Fibroblast of lung (primary cell): ENCODE results near the gene PUS10. TPM values are rescaled to one million over a fixed set of nuclear protein-coding genes. Genes with fewer than 3 reads are reported as not detected.
"Not testable (repeated sequence)": the region's sequence is repeated elsewhere in the genome, so short reads cannot be mapped to it uniquely, and the experiment has no call there.

Experiments
- DNase-seq, 2 donors: peaks; one replicate each; pipeline versions ENCODE4 v3.0.0 to v3.0.0-alpha.2; 2010; ENCODE audit warnings: low read depth in 2 of 2
- H2AFZ ChIP-seq: 2 replicates; pipeline ENCODE4 v1.5.1; 2012; ENCODE audit warnings: low read length, control low read depth, inconsistent platforms
- H3K27ac ChIP-seq: 2 replicates; pipeline ENCODE4 v1.5.1; 2011; ENCODE audit warnings: low read length, control low read depth; ENCODE audit not compliant: insufficient read depth
- H3K27me3 ChIP-seq: 2 replicates; pipeline ENCODE4 v1.5.1; 2011; ENCODE audit warnings: mild to moderate bottlenecking, low read length; ENCODE audit not compliant: control insufficient read depth, insufficient read depth
- H3K36me3 ChIP-seq: 2 replicates; pipeline ENCODE4 v1.5.1; 2011; ENCODE audit warnings: low read length; ENCODE audit not compliant: control insufficient read depth, insufficient read depth
- H3K4me1 ChIP-seq: 2 replicates; pipeline ENCODE4 v1.5.1; 2011; ENCODE audit warnings: low read length; ENCODE audit not compliant: control insufficient read depth, insufficient read depth; ENCODE audit errors: extremely low read depth
- H3K4me2 ChIP-seq: 2 replicates; pipeline ENCODE4 v1.5.1; 2011; ENCODE audit warnings: low read length, control low read depth; ENCODE audit not compliant: insufficient read depth; ENCODE audit errors: extremely low read depth
- H3K4me3 ChIP-seq, 4 experiments: fragments of 200-600 bp in 1 of 4; sonication (generic) in 1 of 4; replicated peaks in 1 of 4; 2 replicates each; pipeline ENCODE4 v1.5.1; 2011 to 2016; ENCODE audit warnings: low read length in 4 of 4, low read depth in 3 of 4, mild to moderate bottlenecking in 3 of 4, control low read depth in 2 of 4, inconsistent platforms in 1 of 4, mixed read lengths in 1 of 4; ENCODE audit not compliant: insufficient read depth in 1 of 4; ENCODE audit errors: control extremely low read depth in 1 of 4
- H3K79me2 ChIP-seq: 2 replicates; pipeline ENCODE4 v1.5.1; 2012; ENCODE audit warnings: mild to moderate bottlenecking, low read length, inconsistent platforms; ENCODE audit not compliant: control insufficient read depth, insufficient read depth
- H3K9ac ChIP-seq: 2 replicates; pipeline ENCODE4 v1.5.1; 2011; ENCODE audit warnings: mild to moderate bottlenecking, low read length, control low read depth; ENCODE audit not compliant: insufficient read depth
- H3K9me3 ChIP-seq: 2 replicates; pipeline ENCODE4 v1.5.1; 2012; ENCODE audit warnings: low read depth, low read length; ENCODE audit not compliant: control insufficient read depth, insufficient read depth
- H4K20me1 ChIP-seq: 2 replicates; pipeline ENCODE4 v1.5.1; 2011; ENCODE audit warnings: low read length; ENCODE audit not compliant: control insufficient read depth, insufficient read depth; ENCODE audit errors: extremely low read depth
- CTCF ChIP-seq, 2 donors: IDR thresholded peaks in 1 of 2; conservative IDR thresholded peaks in 1 of 2; 1 replicate in 1 of 2; 2 replicates in 1 of 2; pipeline ENCODE4 v1.5.1; 2011 to 2012; ENCODE audit warnings: low read length in 2 of 2, control low read depth in 1 of 2, inconsistent platforms in 1 of 2, low read depth in 1 of 2, mild to moderate bottlenecking in 1 of 2
- EZH2 ChIP-seq: IDR thresholded peaks from 2 replicates; pipeline ENCODE4 v1.5.1; 2012; ENCODE audit warnings: low read length, control low read depth, mild to moderate bottlenecking; ENCODE audit errors: missing control alignments
- polyA plus RNA-seq, 2 donors: library from polyadenylated mRNA; depleted of rRNA in 1 of 2; stranded (reverse) in 1 of 2; unstranded in 1 of 2; fragments of >200 nt; gene quantifications; 2 replicates each; pipeline ENCODE4 v1.2.1, GENCODE V29; 2011 to 2012; ENCODE audit warnings: missing spikeins in 1 of 2
- total RNA-seq: library from RNA; depleted of rRNA; stranded (reverse); fragments of >200 nt; gene quantifications from 2 replicates; pipeline ENCODE4 v1.2.1, GENCODE V29; 2014

The PUS10 gene
- total and polyA plus RNA-seq, 2 donors (not counting 1 experiment from before 2014, with no cell fraction given), result 6.0 to 9.2 TPM

GRCh38 chr2:61015976-61016375, 2.1 kb downstream of the PUS10 start:
- Histone ChIP-seq H3K4me1 (no peaks in the 10 kb centered on the region), H3K4me3 (peak overlapping the region; percentile 85 to 97 (median 91)), H3K79me2 (peaks cover 37% of the 10 kb centered on the region), H4K20me1 (no peaks in the 10 kb centered on the region), H3K9me3 (no peaks in the 10 kb centered on the region), H3K27ac (no peak overlapping the region), H3K9ac (no peak overlapping the region), H3K27me3 (no peaks in the 10 kb centered on the region), H2AFZ (no peak overlapping the region), H3K36me3 (no peaks in the 10 kb centered on the region), H3K4me2 (peak overlapping the region; percentile 61)
- TF ChIP-seq EZH2 (no peak), CTCF (conservative IDR thresholded peaks at IDR 0.05 in 1 of 2, IDR thresholded peaks at IDR 0.05 in 1 of 2; ENCODE audit: low read depth in 1 of 2, low read length in 2 of 2) (no peak)
- DNase-seq, result no peak

GRCh38 chr2:61014763-61015162, 3.3 kb downstream of the PUS10 start:
- no peak overlapping the region for H3K27ac ChIP-seq
- no peak overlapping the region for H2AFZ ChIP-seq
- H3K27me3 ChIP-seq, result no peaks in the 10 kb centered on the region
- H3K79me2 ChIP-seq, result peaks cover 26% of the 10 kb centered on the region
- no peak overlapping the region for H3K9ac ChIP-seq
- no peaks in the 10 kb centered on the region for H4K20me1 ChIP-seq
- H3K4me2 ChIP-seq, result no peak overlapping the region
- no peaks in the 10 kb centered on the region for H3K9me3 ChIP-seq
- no peak for TF ChIP-seq CTCF (conservative IDR thresholded peaks at IDR 0.05 in 1 of 2, IDR thresholded peaks at IDR 0.05 in 1 of 2; ENCODE audit: low read depth in 1 of 2, low read length in 2 of 2)
- no peak for TF ChIP-seq EZH2
- no peaks in the 10 kb centered on the region for H3K4me1 ChIP-seq
- H3K4me3 ChIP-seq, result no peak overlapping the region
- no peaks in the 10 kb centered on the region for H3K36me3 ChIP-seq
- no peak for DNase-seq

GRCh38 chr2:61013382-61013781, 4.7 kb downstream of the PUS10 start:
- Histone ChIP-seq H3K4me3 (no peak overlapping the region), H3K9me3 (no peaks in the 10 kb centered on the region), H3K4me2 (no peak overlapping the region), H3K4me1 (no peaks in the 10 kb centered on the region), H3K79me2 (peaks cover 15% of the 10 kb centered on the region), H3K27me3 (no peaks in the 10 kb centered on the region), H3K27ac (no peak overlapping the region), H3K36me3 (no peaks in the 10 kb centered on the region), H3K9ac (no peak overlapping the region), H4K20me1 (no peaks in the 10 kb centered on the region), H2AFZ (no peak overlapping the region)
- no peak for DNase-seq
- TF ChIP-seq EZH2 (no peak), CTCF (conservative IDR thresholded peaks at IDR 0.05 in 1 of 2, IDR thresholded peaks at IDR 0.05 in 1 of 2; ENCODE audit: low read depth in 1 of 2, low read length in 2 of 2) (no peak)

- H3K27ac ChIP-seq, result peak overlapping the region; percentile 34
- not testable (repeated sequence) for H3K79me2 ChIP-seq, H3K4me3 ChIP-seq, H4K20me1 ChIP-seq, H3K36me3 ChIP-seq, H3K9ac ChIP-seq, H3K4me2 ChIP-seq, H3K4me1 ChIP-seq, H3K27me3 ChIP-seq, H2AFZ ChIP-seq, H3K9me3 ChIP-seq
- peak; percentile 43 to 76 for DNase-seq
Measured at GRCh38 chr2:61012303-61012702, 5.8 kb downstream of the PUS10 start.
